GM23338 (cell line): ENCODE measurements around the gene SRPK2. TPM values are rescaled to one million over a fixed set of nuclear protein-coding genes. Genes with fewer than 3 reads are reported as not detected.

ENCODE experiments used
- ATAC-seq: fragments of 200-7000 bp; cut with Tn5 transposase; 3 replicates; pipeline ENCODE4 v1.9.1; 2020
- DNase-seq: peaks from one replicate; pipeline ENCODE4 v3.0.0-alpha.2; 2015; ENCODE audit warnings: low spot score
- H2AFZ ChIP-seq: fragments of 200-600 bp; sonication (generic); 2 replicates; pipeline ENCODE4 v1.8.0; 2016; ENCODE audit warnings: antibody characterized with exemption, mild to moderate bottlenecking, moderate library complexity
- H3F3A ChIP-seq: fragments of 200-600 bp; sonication (generic); replicated peaks from 2 replicates; pipeline ENCODE4 v1.8.0; 2017; ENCODE audit warnings: antibody characterized with exemption, mixed run types, low read depth
- H3K27ac ChIP-seq: fragments of 200-600 bp; sonication (generic); 2 replicates; pipeline ENCODE4 v1.6.1; 2016; ENCODE audit warnings: low read depth
- H3K27me3 ChIP-seq: fragments of 200-600 bp; sonication (generic); 2 replicates; pipeline ENCODE4 v1.8.0; 2016; ENCODE audit warnings: mild to moderate bottlenecking, mixed run types, moderate library complexity; ENCODE audit not compliant: insufficient read depth
- H3K36me3 ChIP-seq: fragments of 200-600 bp; sonication (generic); 2 replicates; pipeline ENCODE4 v1.8.0; 2016; ENCODE audit warnings: mild to moderate bottlenecking; ENCODE audit not compliant: insufficient read depth
- H3K4me1 ChIP-seq: fragments of 200-600 bp; sonication (generic); 2 replicates; pipeline ENCODE4 v1.8.0; 2016; ENCODE audit warnings: mild to moderate bottlenecking, moderate library complexity; ENCODE audit not compliant: insufficient read depth
- H3K4me2 ChIP-seq: fragments of 200-600 bp; sonication (generic); 2 replicates; pipeline ENCODE4 v1.7.1; 2017; ENCODE audit warnings: mixed run types
- H3K4me3 ChIP-seq: fragments of 200-600 bp; sonication (generic); 2 replicates; pipeline ENCODE4 v1.6.1; 2016; ENCODE audit warnings: mixed run types
- H3K79me2 ChIP-seq: fragments of 200-600 bp; sonication (generic); replicated peaks from 2 replicates; pipeline ENCODE4 v1.8.0; 2017; ENCODE audit warnings: mild to moderate bottlenecking; ENCODE audit not compliant: insufficient read depth
- H3K9me2 ChIP-seq: fragments of 200-600 bp; sonication (generic); 2 replicates; pipeline ENCODE4 v1.8.0; 2017; ENCODE audit not compliant: insufficient read depth
- H4K20me1 ChIP-seq: fragments of 200-600 bp; sonication (generic); replicated peaks from 2 replicates; pipeline ENCODE4 v1.8.0; 2017; ENCODE audit warnings: mild to moderate bottlenecking; ENCODE audit not compliant: insufficient read depth
- H3K27ac Mint-ChIP-seq: 2 replicates; pipeline ENCODE4 v1.8.0; 2020; ENCODE audit warnings: inconsistent platforms, mild to moderate bottlenecking, moderate library complexity, mixed read lengths
- H3K27me3 Mint-ChIP-seq: 3 replicates; pipeline ENCODE4 v1.8.0; 2022; ENCODE audit warnings: low read depth, mild to moderate bottlenecking, moderate library complexity, mixed read lengths, inconsistent platforms; ENCODE audit not compliant: insufficient read depth, poor library complexity
- H3K36me3 Mint-ChIP-seq: 3 replicates; pipeline ENCODE4 v1.8.0; 2021; ENCODE audit warnings: low read depth, mild to moderate bottlenecking, inconsistent platforms, moderate library complexity, mixed read lengths
- H3K4me1 Mint-ChIP-seq: 3 replicates; pipeline ENCODE4 v1.8.0; 2020; ENCODE audit warnings: mild to moderate bottlenecking, inconsistent platforms, mixed read lengths
- H3K4me3 Mint-ChIP-seq: 3 replicates; pipeline ENCODE4 v1.8.0; 2021; ENCODE audit warnings: moderate library complexity, mild to moderate bottlenecking, inconsistent platforms, mixed read lengths
- H3K9me3 Mint-ChIP-seq: 3 replicates; pipeline ENCODE4 v1.8.0; 2020; ENCODE audit warnings: moderate library complexity, mild to moderate bottlenecking, inconsistent platforms, mixed read lengths
- CREB1 ChIP-seq: fragments of 250-450 bp; sonication (Bioruptor Pico); IDR thresholded peaks from 2 replicates; pipeline ENCODE4 v1.5.0; 2020; ENCODE audit warnings: low read depth, mild to moderate bottlenecking, moderate library complexity
- CTCF ChIP-seq, 2 experiments: fragments of 200-600 bp in 1 of 2; sonication (generic) in 1 of 2; conservative IDR thresholded peaks; 2 replicates each; pipeline versions ENCODE4 v1.5.1 to v1.6.1; 2016 to 2017; ENCODE audit warnings: antibody characterized with exemption in 2 of 2, low read depth in 2 of 2, mild to moderate bottlenecking in 2 of 2, moderate library complexity in 1 of 2
- ETS1 ChIP-seq: IDR thresholded peaks from 2 replicates; pipeline ENCODE4 v1.6.1; 2016; ENCODE audit warnings: antibody characterized with exemption
- EZH2 ChIP-seq: fragments of 200-600 bp; sonication (generic); IDR thresholded peaks from one replicate; pipeline ENCODE4 v1.8.0; 2017; ENCODE audit warnings: antibody characterized with exemption, mild to moderate bottlenecking, low read depth; ENCODE audit not compliant: unreplicated experiment
- EZH2phosphoT487 ChIP-seq: fragments of 200-600 bp; sonication (generic); IDR thresholded peaks from one replicate; pipeline ENCODE4 v1.8.1; 2018; ENCODE audit warnings: antibody characterized with exemption; ENCODE audit not compliant: unreplicated experiment
- JUNB ChIP-seq: IDR thresholded peaks from one replicate; pipeline ENCODE4 v1.6.1; 2016; ENCODE audit warnings: antibody characterized with exemption; ENCODE audit not compliant: unreplicated experiment
- NANOG ChIP-seq: IDR thresholded peaks from 2 replicates; pipeline ENCODE4 v1.6.1; 2016; ENCODE audit warnings: antibody characterized with exemption, borderline replicate concordance
- POLR2AphosphoS5 ChIP-seq: IDR thresholded peaks from 2 replicates; pipeline ENCODE4 v1.6.1; 2016; ENCODE audit warnings: antibody characterized with exemption, low read depth
- REST ChIP-seq: IDR thresholded peaks from one replicate; pipeline ENCODE4 v1.6.1; 2018; ENCODE audit warnings: antibody characterized with exemption; ENCODE audit not compliant: unreplicated experiment
- STAT1 ChIP-seq: IDR thresholded peaks from one replicate; pipeline ENCODE4 v1.6.1; 2016; ENCODE audit warnings: antibody characterized with exemption; ENCODE audit not compliant: unreplicated experiment
- ZNF114 ChIP-seq: fragments of 250-450 bp; sonication (Bioruptor Pico); IDR thresholded peaks from 2 replicates; pipeline ENCODE4 v1.5.0; 2020; ENCODE audit warnings: mild to moderate bottlenecking, moderate library complexity
- ZNF331 ChIP-seq: fragments of 250-450 bp; sonication (Bioruptor Pico); IDR thresholded peaks from 2 replicates; pipeline ENCODE4 v1.5.0; 2020; ENCODE audit warnings: low read depth, mild to moderate bottlenecking, moderate library complexity
- ZNF462 ChIP-seq: fragments of 250-450 bp; sonication (Bioruptor Pico); IDR thresholded peaks from 2 replicates; pipeline ENCODE4 v1.5.0; 2020; ENCODE audit warnings: mild to moderate bottlenecking, moderate library complexity
- polyA plus RNA-seq: library from polyadenylated mRNA; unstranded; fragments of >200 nt; fragmentation: Nextera tagmentation; extraction: Ambion mirVana; gene quantifications from 2 replicates; pipeline ENCODE4 v1.2.1, GENCODE V29; 2016
- total RNA-seq: library from RNA; depleted of rRNA; stranded (reverse); fragments of >200 nt; shearing (Covaris generic); gene quantifications from 2 replicates; pipeline ENCODE4 v1.2.3, GENCODE V29; 2014

The SRPK2 gene
- total and polyA plus RNA-seq, 2 experiments from 2014 or later: 66.3 to 91.5 TPM

GRCh38 chr7:105105579-105105978 is 283.1 kb downstream of the SRPK2 start:
- peaks cover 62% of the 10 kb centered on the region for H3K36me3 Mint-ChIP-seq
- ATAC-seq (no peak), DNase-seq (no peak)
- Histone ChIP-seq H3K79me2 (no peaks in the 10 kb centered on the region), H3K9me2 (no peaks in the 10 kb centered on the region), H3K4me1 (no peaks in the 10 kb centered on the region), H3F3A (0 out of 2 replicates have a peak, but pooled peaks cover 4% of the 10 kb centered on the region), H4K20me1 (peaks cover 6% of the 10 kb centered on the region; the same call in 1 of the 2 replicates), H3K4me2 (no peak overlapping the region), H2AFZ (no peak overlapping the region), H3K27me3 (no peaks in the 10 kb centered on the region), H3K4me3 (no peak overlapping the region), H3K36me3 (peaks cover 43% of the 10 kb centered on the region; the same call in 1 of the 2 replicates), H3K27ac (0 out of 2 replicates have a peak overlapping the region, but pooled peaks have one; percentile 17)
- TF ChIP-seq CTCF (conservative IDR thresholded peaks at IDR 0.05; ENCODE audit: low read depth in 2 of 2) (no peak), ZNF331 (CRISPR knock-in tag) (no peak), ETS1 (no peak), JUNB (no peak), POLR2AphosphoS5 (no peak), REST (no peak), NANOG (no peak), STAT1 (no peak), EZH2 (no peak), CREB1 (CRISPR knock-in tag) (no peak), ZNF462 (CRISPR knock-in tag) (no peak), EZH2phosphoT487 (no peak), ZNF114 (CRISPR knock-in tag) (no peak)
- no peaks in the 10 kb centered on the region for H3K4me1 Mint-ChIP-seq
- H3K9me3 Mint-ChIP-seq: no peaks in the 10 kb centered on the region
- peaks cover 4% of the 10 kb centered on the region for H3K27me3 Mint-ChIP-seq
- H3K27ac Mint-ChIP-seq: no peak overlapping the region
- H3K4me3 Mint-ChIP-seq: no peak overlapping the region
